GM21367 (cell line): ENCODE measurements around the gene RALBP1.
"Not testable (repeated sequence)": the region's sequence is repeated elsewhere in the genome, so short reads cannot be mapped to it uniquely, and the experiment has no call there.

ENCODE experiments used
- ATAC-seq: cut with Tn5 transposase; IDR thresholded peaks from one replicate; pipeline ENCODE4 v1.9.1; 2021; ENCODE audit not compliant: unreplicated experiment

Gene RALBP1

GRCh38 chr18:9454061-9454703 lies 21.1 kb upstream of the RALBP1 start:
- no peak for ATAC-seq

- no peak for ATAC-seq
Measured at GRCh38 chr18:9455718-9456511, 19.4 kb upstream of the RALBP1 start.

GRCh38 chr18:9466127-9466526 lies 9.2 kb upstream of the RALBP1 start:
- ATAC-seq: no peak

- ATAC-seq: no peak
Measured at GRCh38 chr18:9466846-9467245, 8.5 kb upstream of the RALBP1 start.

- no peak for ATAC-seq
Measured at GRCh38 chr18:9468998-9469397, 6.3 kb upstream of the RALBP1 start.

- ATAC-seq: no peak
Measured at GRCh38 chr18:9469685-9470084, 5.6 kb upstream of the RALBP1 start.

GRCh38 chr18:9474108-9474982 lies 968 bp upstream of the RALBP1 start:
- no peak for ATAC-seq

- ATAC-seq: peak; percentile 24
Measured at GRCh38 chr18:9475643-9476591, 604 bp downstream of the RALBP1 start.

GRCh38 chr18:9476949-9477348 lies 1.6 kb downstream of the RALBP1 start:
- not testable (repeated sequence) for ATAC-seq

GRCh38 chr18:9477509-9477908 lies 2.2 kb downstream of the RALBP1 start:
- ATAC-seq: no peak

GRCh38 chr18:9478545-9478944 lies 3.2 kb downstream of the RALBP1 start:
- ATAC-seq: no peak

GRCh38 chr18:9482790-9483189 lies 7.5 kb downstream of the RALBP1 start:
- ATAC-seq: no peak

- no peak for ATAC-seq
Measured at GRCh38 chr18:9483526-9483925, 8.2 kb downstream of the RALBP1 start.

- ATAC-seq: not testable (repeated sequence)
Measured at GRCh38 chr18:9484856-9485255, 9.5 kb downstream of the RALBP1 start.

- ATAC-seq: no peak
Measured at GRCh38 chr18:9488538-9488937, 13.2 kb downstream of the RALBP1 start.

- ATAC-seq: peak; percentile 73
Measured at GRCh38 chr18:9494778-9495331, 19.5 kb downstream of the RALBP1 start.

GRCh38 chr18:9495465-9495864 lies 20.2 kb downstream of the RALBP1 start:
- no peak for ATAC-seq

GRCh38 chr18:9495916-9496705 lies 20.8 kb downstream of the RALBP1 start:
- no peak for ATAC-seq

- ATAC-seq: no peak
Measured at GRCh38 chr18:9506046-9506792, 30.9 kb downstream of the RALBP1 start.
